Ovary (tissue), 3 donors: ENCODE results near the gene PEA15.

Experiments
- POLR2A ChIP-seq: fragments of 450-650 bp; IDR thresholded peaks from one replicate; pipeline ENCODE4 v1.6.1; 2017; ENCODE audit warnings: antibody characterized with exemption, mild to moderate bottlenecking, moderate library complexity
- TF ChIP-seq, protein P1 (sequence below), 3 donors: fragments of 450-650 bp in 2 of 3; fragments of 200-600 bp in 1 of 3; IDR thresholded peaks; one replicate each; pipeline versions ENCODE4 v1.5.1 to v1.8.0; 2016 to 2022; ENCODE audit warnings: antibody characterized with exemption in 3 of 3, mild to moderate bottlenecking in 1 of 3
- donor health status: DM: no; HTN: no; CAD: no.

DNA sequence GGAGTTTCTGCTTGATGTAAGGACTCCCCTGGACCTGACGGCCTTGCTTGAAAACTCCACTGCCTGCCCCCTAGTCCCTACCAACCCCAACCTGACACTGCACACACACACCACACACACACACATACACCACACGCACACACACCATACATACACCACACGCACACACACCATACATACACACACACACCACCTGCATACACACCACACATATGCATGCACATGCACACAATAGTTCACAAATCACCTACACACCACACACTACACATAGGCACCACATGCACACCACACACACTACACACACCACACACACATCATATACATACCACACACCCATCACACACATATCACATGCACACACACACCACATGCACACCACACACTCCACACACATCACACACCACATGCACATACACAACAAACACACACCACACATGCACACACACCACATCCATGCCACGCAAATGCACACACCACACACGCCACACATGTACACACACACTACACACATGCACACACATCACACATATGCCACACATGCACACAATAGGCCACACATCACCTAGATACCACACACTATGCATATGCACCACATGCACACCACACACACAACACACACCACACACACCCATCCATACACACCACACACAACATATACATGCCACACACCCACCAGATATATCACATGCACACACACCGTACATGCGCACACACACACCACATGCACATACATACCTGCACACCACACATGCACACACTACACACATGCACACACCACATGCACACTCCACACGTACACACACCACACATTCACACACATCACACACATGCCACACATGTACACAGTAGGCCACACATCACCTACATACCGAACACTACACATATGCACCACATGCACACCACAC, 11.1 kb upstream of the PEA15 start:
- TF ChIP-seq, protein P1, sequence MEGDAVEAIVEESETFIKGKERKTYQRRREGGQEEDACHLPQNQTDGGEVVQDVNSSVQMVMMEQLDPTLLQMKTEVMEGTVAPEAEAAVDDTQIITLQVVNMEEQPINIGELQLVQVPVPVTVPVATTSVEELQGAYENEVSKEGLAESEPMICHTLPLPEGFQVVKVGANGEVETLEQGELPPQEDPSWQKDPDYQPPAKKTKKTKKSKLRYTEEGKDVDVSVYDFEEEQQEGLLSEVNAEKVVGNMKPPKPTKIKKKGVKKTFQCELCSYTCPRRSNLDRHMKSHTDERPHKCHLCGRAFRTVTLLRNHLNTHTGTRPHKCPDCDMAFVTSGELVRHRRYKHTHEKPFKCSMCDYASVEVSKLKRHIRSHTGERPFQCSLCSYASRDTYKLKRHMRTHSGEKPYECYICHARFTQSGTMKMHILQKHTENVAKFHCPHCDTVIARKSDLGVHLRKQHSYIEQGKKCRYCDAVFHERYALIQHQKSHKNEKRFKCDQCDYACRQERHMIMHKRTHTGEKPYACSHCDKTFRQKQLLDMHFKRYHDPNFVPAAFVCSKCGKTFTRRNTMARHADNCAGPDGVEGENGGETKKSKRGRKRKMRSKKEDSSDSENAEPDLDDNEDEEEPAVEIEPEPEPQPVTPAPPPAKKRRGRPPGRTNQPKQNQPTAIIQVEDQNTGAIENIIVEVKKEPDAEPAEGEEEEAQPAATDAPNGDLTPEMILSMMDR (IDR thresholded peaks at IDR 0.05) = no peak
- TF ChIP-seq POLR2A = no peak
